ENCODE results near the gene STK32C. TPM values are rescaled to one million over a fixed set of nuclear protein-coding genes. Genes with fewer than 3 reads are reported as not detected.

STK32C gene
- total RNA-seq, 1 donor from 2014 or later = 13.8 TPM

- H3K4me3 Mint-ChIP-seq = no peak overlapping the region
- no peaks in the 10 kb centered on the region for H3K36me3 Mint-ChIP-seq (ENCODE audit: low read depth)
- intact Hi-C loops (cut with micrococcal nuclease) = no loop called here
- POLR2A ChIA-PET = no interaction called here
- CTCF ChIA-PET = no interaction called here
- DNase-seq = no peak
- no peak overlapping the region for H3K27ac Mint-ChIP-seq
- peaks cover 7% of the 10 kb centered on the region for H3K4me1 Mint-ChIP-seq
- no peaks in the 10 kb centered on the region for H3K9me3 Mint-ChIP-seq
- ATAC-seq (ENCODE audit: low read depth) = no peak
- H3K27me3 Mint-ChIP-seq = peaks cover 35% of the 10 kb centered on the region
- no peak for TF ChIP-seq CTCF (IDR thresholded peaks at IDR 0.05)
Measured at GRCh38 chr10:132183046-132183445, 124.7 kb downstream of the STK32C start.

- no peak overlapping the region for H3K4me3 Mint-ChIP-seq
- H3K27me3 Mint-ChIP-seq = peaks cover 37% of the 10 kb centered on the region
- no peak overlapping the region for H3K27ac Mint-ChIP-seq
- ChIA-PET POLR2A (no interaction called here), CTCF (no interaction called here)
- no peaks in the 10 kb centered on the region for H3K9me3 Mint-ChIP-seq
- H3K4me1 Mint-ChIP-seq = peaks cover 5% of the 10 kb centered on the region
- TF ChIP-seq CTCF (IDR thresholded peaks at IDR 0.05) = no peak
- DNase-seq (no peak), ATAC-seq (ENCODE audit: low read depth) (no peak)
- intact Hi-C loops (cut with micrococcal nuclease) = no loop called here
- no peaks in the 10 kb centered on the region for H3K36me3 Mint-ChIP-seq (ENCODE audit: low read depth)
Measured at GRCh38 chr10:132182591-132182990, 125.2 kb downstream of the STK32C start.

- no peak for TF ChIP-seq CTCF (IDR thresholded peaks at IDR 0.05)
- H3K27ac Mint-ChIP-seq = no peak overlapping the region
- no peaks in the 10 kb centered on the region for H3K9me3 Mint-ChIP-seq
- peaks cover 6% of the 10 kb centered on the region for H3K4me1 Mint-ChIP-seq
- no peaks in the 10 kb centered on the region for H3K36me3 Mint-ChIP-seq (ENCODE audit: low read depth)
- H3K27me3 Mint-ChIP-seq = peaks cover 44% of the 10 kb centered on the region
- ChIA-PET CTCF (no interaction called here), POLR2A (no interaction called here)
- intact Hi-C loops (cut with micrococcal nuclease) = no loop called here
- ATAC-seq (ENCODE audit: low read depth) = no peak
- no peak for DNase-seq
- H3K4me3 Mint-ChIP-seq = no peak overlapping the region
Measured at GRCh38 chr10:132181691-132182425, 125.9 kb downstream of the STK32C start.

- intact Hi-C loops (cut with micrococcal nuclease) = no loop called here
Measured at GRCh38 chr10:132180736-132181135, 127.0 kb downstream of the STK32C start.

More at GRCh38 chr10:132180736-132181135, 127.0 kb downstream of the STK32C start:
- DNase-seq (no peak), ATAC-seq (ENCODE audit: low read depth) (no peak)
- Mint-ChIP-seq H3K27me3 (peaks cover 50% of the 10 kb centered on the region), H3K4me1 (peaks cover 15% of the 10 kb centered on the region), H3K36me3 (ENCODE audit: low read depth) (no peaks in the 10 kb centered on the region), H3K9me3 (no peaks in the 10 kb centered on the region), H3K4me3 (no peak overlapping the region), H3K27ac (no peak overlapping the region)
- POLR2A ChIA-PET = no interaction called here
- no peak for TF ChIP-seq CTCF (IDR thresholded peaks at IDR 0.05)
- CTCF ChIA-PET = no interaction called here
